ENCODE measurements around the gene ELOF1.
A peak's percentile ranks its signal among the peaks of the same experiment; 100 is the strongest.
"Not testable (repeated sequence)": the region's sequence is repeated elsewhere in the genome, so short reads cannot be mapped to it uniquely, and the experiment has no call there.

Gene ELOF1

DNA sequence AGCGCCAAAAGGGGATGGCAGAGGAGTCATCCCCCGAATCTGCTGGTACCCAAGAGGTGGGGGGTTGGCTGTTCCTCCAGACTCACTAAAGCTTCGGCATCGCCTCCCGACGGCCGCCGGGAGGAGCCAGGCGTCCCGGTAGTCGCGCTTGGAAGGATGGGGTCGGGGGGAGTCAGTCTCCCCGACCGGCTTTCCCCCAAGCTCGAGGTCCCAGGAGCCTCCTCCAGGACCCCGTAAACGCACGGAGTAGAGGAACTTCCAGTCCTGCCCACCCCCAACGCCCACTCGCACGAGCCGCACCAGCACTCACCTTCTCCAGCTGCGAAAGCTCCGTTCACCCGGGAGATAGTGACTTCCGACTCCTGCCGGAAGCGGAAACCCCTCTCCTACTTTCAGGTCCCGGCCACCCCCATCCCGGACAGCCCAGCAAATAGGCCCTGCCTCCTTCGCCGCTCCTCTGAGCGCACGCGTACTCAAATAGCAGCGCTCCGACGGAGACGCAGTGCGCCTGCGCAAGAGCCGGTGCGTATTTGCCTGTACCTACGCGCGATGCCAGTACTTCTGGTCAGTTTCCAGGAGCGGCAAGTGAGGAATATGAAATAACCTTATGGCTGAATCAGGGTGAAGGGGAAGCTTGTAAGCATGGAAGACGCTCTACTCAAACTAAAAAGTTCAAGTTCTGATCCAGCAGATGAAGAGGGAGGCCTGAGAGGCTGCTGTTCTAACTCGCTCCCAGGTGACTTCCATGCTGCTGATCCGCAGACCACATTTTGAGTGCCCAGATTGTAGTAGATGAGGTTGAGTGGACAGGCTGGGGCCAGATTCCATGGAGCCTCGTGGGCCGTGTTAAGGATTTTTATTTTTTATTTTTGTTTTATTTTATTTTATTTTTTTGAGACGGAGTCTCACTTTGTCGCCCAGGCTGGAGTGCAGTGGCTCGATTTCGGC is at the start of gene ELOF1:
Gene ELOF1 (minus strand): TSS at position 350 of the 948 bp plus-strand sequence. CDS start 4,883 bp downstream, outside the sequence.
- Histone ChIP-seq H3K4me3 (ENCODE audit: low read length) (peak within 1 kb of the TSS; percentile 93), H3K9me3 (ENCODE audit: control insufficient read depth, low read depth, low read length) (no peaks in the 10 kb centered on the region), H3K27me3 (ENCODE audit: control insufficient read depth, insufficient read depth, low read length) (no peaks in the 10 kb centered on the region), H3K27ac (ENCODE audit: low read length) (peak within 1 kb of the TSS; percentile 70), H3K9ac (ENCODE audit: low read length) (peak within 1 kb of the TSS; percentile 60), H3K36me3 (ENCODE audit: control insufficient read depth, low read depth, low read length) (peaks cover 4% of the 10 kb centered on the region), H3K4me1 (ENCODE audit: control insufficient read depth, low read depth, low read length) (no peaks in the 10 kb centered on the region)

DNA sequence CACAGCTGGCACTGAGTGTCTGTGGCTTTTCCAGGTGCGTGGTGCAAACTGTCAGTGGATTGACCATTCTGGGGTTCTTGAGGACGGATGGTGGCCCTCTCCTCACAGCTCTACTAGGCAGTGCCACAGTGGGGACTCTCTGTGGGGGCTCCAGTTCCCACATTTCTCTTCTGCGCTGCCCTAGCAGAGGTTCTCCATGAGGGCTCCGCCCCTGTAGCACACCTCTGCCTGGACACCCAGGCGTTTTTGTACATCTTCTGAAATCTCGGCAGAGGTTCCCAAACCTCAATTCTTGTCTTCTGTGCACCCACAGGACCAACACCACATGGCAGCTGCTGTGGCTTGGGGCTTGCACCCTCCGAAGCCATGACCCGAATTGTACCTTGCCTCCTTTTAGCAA is 47.5 kb upstream of the ELOF1 start:
- H3K36me3 ChIP-seq (ENCODE audit: control insufficient read depth, low read depth, low read length) = peaks cover 9% of the 10 kb centered on the region
- no peaks in the 10 kb centered on the region for H3K27me3 ChIP-seq (ENCODE audit: control insufficient read depth, insufficient read depth, low read length)
- no peak overlapping the region for H3K4me3 ChIP-seq (ENCODE audit: low read length)
- no peak overlapping the region for H3K9ac ChIP-seq (ENCODE audit: low read length)
- H3K27ac ChIP-seq (ENCODE audit: low read length) = no peak overlapping the region
- H3K9me3 ChIP-seq (ENCODE audit: control insufficient read depth, low read depth, low read length) = peaks cover 6% of the 10 kb centered on the region
- peaks cover 10% of the 10 kb centered on the region for H3K4me1 ChIP-seq (ENCODE audit: control insufficient read depth, low read depth, low read length)

DNA sequence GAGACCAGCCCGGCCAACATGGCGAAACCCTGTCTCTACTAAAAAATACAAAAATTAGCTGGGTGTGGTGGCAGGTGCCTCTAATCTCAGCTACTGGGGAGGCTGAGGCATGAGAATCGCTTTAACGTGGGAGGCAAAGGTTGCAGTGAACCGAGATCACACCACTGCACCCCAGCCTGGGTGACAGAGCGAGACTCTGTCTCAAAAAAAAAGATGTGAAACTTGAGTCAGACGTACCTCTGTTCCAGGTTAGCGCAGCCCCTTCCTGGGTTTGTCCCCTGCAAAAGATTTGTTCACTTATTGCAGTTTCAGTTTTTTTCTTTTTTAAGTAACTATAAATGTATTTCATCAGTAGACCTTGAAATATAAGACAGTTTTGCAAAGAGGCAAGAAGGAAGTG is 40.7 kb upstream of the ELOF1 start:
- H3K9ac ChIP-seq (ENCODE audit: low read length); H3K27ac ChIP-seq (ENCODE audit: low read length); H3K36me3 ChIP-seq (ENCODE audit: control insufficient read depth, low read depth, low read length); H3K9me3 ChIP-seq (ENCODE audit: control insufficient read depth, low read depth, low read length); H3K27me3 ChIP-seq (ENCODE audit: control insufficient read depth, insufficient read depth, low read length); H3K4me3 ChIP-seq (ENCODE audit: low read length); H3K4me1 ChIP-seq (ENCODE audit: control insufficient read depth, low read depth, low read length): not testable (repeated sequence)

DNA sequence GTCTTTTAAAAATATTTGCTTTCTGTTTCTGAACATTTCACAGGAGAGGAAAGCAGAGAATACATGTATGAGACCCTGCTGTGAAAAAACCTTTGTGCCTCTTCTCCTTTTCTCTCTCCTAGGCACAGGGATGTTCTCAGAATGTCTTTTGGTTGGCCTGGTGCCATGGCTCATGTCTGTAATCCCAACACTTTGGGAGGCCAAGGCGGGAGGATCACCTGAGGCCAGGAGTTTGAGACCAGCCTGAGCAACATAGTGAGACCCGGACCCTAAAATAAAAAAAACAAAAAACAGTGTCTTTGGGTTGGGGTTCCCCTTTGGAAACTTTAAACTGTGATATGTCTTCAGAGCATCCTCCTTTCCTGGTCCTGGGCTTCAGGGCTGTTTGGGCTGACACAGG is 39.7 kb upstream of the ELOF1 start:
- H3K36me3 ChIP-seq (ENCODE audit: control insufficient read depth, low read depth, low read length) = no peaks in the 10 kb centered on the region
- no peak overlapping the region for H3K27ac ChIP-seq (ENCODE audit: low read length)
- peaks cover 7% of the 10 kb centered on the region for H3K4me1 ChIP-seq (ENCODE audit: control insufficient read depth, low read depth, low read length)
- H3K9me3 ChIP-seq (ENCODE audit: control insufficient read depth, low read depth, low read length) = no peaks in the 10 kb centered on the region
- H3K27me3 ChIP-seq (ENCODE audit: control insufficient read depth, insufficient read depth, low read length) = no peaks in the 10 kb centered on the region
- peak overlapping the region; percentile 98 for H3K4me3 ChIP-seq (ENCODE audit: low read length)
- peak overlapping the region; percentile 92 for H3K9ac ChIP-seq (ENCODE audit: low read length)

DNA sequence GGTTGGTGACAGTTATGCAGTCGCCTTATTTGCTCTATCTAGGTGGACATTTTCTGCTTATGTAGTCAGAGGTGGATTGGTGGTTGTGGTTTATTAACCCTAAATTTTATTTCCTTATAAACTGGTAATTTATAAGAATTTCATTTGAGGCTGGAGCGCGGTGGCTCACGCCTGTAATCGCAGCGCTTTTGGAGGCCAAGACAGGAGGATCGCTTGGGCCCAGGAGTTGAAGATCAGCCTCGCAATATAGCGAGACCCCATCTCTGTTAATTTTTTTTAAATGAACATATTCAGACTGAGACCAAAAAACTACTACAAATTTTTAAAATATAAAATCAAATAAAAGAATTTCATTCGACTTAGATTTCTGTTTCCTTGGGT is 39.1 kb upstream of the ELOF1 start:
- Histone ChIP-seq H3K4me1 (ENCODE audit: control insufficient read depth, low read depth, low read length) (peaks cover 7% of the 10 kb centered on the region), H3K27me3 (ENCODE audit: control insufficient read depth, insufficient read depth, low read length) (no peaks in the 10 kb centered on the region), H3K9me3 (ENCODE audit: control insufficient read depth, low read depth, low read length) (no peaks in the 10 kb centered on the region), H3K27ac (ENCODE audit: low read length) (peak overlapping the region; percentile 92), H3K9ac (ENCODE audit: low read length) (peak overlapping the region; percentile 92), H3K36me3 (ENCODE audit: control insufficient read depth, low read depth, low read length) (no peaks in the 10 kb centered on the region), H3K4me3 (ENCODE audit: low read length) (peak overlapping the region; percentile 98)

DNA sequence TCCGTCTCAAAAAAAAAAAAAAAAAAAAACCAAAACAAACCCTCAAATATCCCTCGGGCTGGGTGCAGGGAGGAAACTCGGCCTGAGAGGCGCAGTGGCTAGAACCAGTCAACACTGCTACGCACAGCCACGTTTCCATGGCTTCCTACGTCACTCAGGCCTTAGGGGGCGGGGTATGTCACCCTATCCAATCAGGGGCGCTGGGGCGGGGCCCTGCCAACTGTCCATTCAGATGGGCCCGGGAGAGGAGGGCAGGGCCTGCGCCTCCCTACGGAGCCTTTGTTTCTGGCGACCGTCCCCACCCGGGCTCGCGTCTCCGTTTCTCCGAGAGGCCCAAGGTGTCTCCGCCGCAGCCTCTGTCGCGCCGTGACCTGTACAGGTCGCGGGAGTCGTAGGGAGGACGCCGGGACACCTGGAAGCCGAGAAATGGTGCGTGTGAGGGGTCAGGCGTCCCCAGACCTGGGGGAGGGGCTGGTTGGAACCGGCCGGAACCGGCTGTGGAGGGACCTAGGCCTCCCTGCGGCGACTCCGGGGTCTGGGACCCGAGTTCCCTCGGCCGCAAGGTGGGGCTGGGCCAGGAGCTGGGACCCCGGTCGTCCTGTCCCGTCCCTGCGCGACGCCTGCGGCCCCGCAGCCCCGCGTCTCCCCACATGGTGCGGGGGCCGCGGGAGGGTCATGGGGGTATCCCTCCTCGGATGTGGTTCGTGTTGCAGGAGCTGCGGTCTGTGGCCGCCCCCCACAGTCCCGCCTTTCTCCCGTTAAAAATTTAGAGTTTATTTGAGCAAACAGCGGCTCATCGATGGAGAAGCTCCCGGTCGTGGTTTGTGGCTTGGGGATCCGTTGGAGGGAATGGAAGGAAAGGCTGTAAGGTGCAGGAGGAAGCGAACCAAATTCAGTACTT is 38.4 kb upstream of the ELOF1 start, which contains the start of gene ZNF627:
Gene ZNF627 (plus strand): TSS at position 282 of the 901 bp plus-strand sequence. CDS start 145 bp downstream, at position 427.
- Histone ChIP-seq H3K4me3 (ENCODE audit: low read length) (peak within 1 kb of the TSS; percentile 98), H3K4me1 (ENCODE audit: control insufficient read depth, low read depth, low read length) (peaks cover 4% of the 10 kb centered on the region), H3K36me3 (ENCODE audit: control insufficient read depth, low read depth, low read length) (no peaks in the 10 kb centered on the region), H3K9me3 (ENCODE audit: control insufficient read depth, low read depth, low read length) (no peaks in the 10 kb centered on the region), H3K27me3 (ENCODE audit: control insufficient read depth, insufficient read depth, low read length) (no peaks in the 10 kb centered on the region), H3K27ac (ENCODE audit: low read length) (peak within 1 kb of the TSS; percentile 92), H3K9ac (ENCODE audit: low read length) (peak within 1 kb of the TSS; percentile 92)

DNA sequence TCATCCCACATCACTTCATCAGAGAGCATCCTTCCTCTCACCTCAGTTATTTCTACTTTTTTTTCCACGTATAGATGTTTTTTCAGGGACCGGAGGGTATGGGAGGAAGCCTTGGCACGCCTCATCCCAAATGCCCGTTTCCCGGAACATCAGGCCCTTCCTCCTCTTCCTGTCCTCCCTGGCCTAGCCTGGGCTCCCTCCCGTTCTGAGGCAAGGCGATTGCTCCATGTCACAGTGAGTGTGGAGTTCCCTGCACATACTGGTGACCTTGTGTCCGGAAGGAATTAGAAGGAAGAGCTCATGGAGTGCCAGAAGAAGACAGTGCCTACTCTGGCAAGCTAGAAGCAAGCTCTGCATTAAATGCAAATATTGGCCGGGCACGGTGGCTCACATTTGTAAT is 37.1 kb upstream of the ELOF1 start:
- Histone ChIP-seq H3K27ac (ENCODE audit: low read length) (no peak overlapping the region), H3K9ac (ENCODE audit: low read length) (no peak overlapping the region), H3K9me3 (ENCODE audit: control insufficient read depth, low read depth, low read length) (no peaks in the 10 kb centered on the region), H3K36me3 (ENCODE audit: control insufficient read depth, low read depth, low read length) (no peaks in the 10 kb centered on the region), H3K4me1 (ENCODE audit: control insufficient read depth, low read depth, low read length) (no peaks in the 10 kb centered on the region), H3K27me3 (ENCODE audit: control insufficient read depth, insufficient read depth, low read length) (no peaks in the 10 kb centered on the region), H3K4me3 (ENCODE audit: low read length) (no peak overlapping the region)

DNA sequence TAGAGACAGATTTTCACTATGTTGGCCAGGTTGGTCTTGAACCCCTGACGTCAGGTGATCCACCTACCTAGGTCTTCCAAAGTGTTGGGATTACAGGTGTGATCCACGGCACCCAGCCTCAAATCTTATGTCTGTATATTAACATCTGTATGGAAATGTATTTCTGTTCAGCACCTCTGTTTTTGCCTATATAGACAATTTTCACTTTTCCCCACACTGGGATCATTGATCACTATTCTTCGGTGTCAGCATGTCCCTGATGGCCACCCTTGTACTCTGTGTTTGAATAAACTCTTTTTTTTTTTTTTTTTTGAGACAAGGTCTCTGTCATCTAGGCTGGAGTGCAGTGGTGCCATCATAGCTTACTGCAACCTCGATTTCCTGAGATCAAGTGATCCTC is 35.1 kb upstream of the ELOF1 start:
- Histone ChIP-seq H3K9me3 (ENCODE audit: control insufficient read depth, low read depth, low read length) (no peaks in the 10 kb centered on the region), H3K9ac (ENCODE audit: low read length) (no peak overlapping the region), H3K27me3 (ENCODE audit: control insufficient read depth, insufficient read depth, low read length) (no peaks in the 10 kb centered on the region), H3K36me3 (ENCODE audit: control insufficient read depth, low read depth, low read length) (no peaks in the 10 kb centered on the region), H3K4me3 (ENCODE audit: low read length) (no peak overlapping the region), H3K4me1 (ENCODE audit: control insufficient read depth, low read depth, low read length) (no peaks in the 10 kb centered on the region), H3K27ac (ENCODE audit: low read length) (no peak overlapping the region)

DNA sequence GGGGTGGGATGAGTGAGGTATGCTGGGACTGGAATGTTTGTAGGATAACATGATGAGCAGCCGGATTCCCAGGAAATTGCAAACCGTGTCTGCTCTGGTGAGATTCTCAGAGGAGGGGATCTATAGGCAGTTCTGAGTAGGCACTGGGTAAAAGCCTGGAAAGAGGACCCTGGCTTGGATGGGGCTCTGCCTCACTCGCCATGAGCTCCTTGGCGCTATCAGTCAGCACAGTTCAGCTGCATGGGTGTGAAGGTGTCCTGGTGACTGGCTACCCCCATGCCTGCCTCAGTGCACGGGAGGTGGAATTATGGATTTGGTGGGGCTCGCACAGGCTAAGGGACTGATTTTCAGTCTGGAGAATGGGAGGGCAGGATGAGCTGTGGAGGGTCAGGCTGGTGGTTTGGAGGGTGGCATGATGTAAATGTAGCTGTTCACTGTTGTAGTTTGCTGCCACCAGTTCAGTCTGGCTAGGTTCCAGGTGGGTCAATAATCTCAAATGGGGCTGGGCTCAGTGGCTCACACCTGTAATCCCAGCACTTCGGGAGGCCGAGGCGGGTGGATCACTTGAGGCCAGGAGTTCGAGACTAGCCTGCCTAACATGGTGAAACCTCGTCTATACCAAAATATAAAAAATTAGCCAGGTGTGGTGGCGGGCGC is 29.1 kb upstream of the ELOF1 start:
- Histone ChIP-seq H3K27ac (ENCODE audit: low read length) (no peak overlapping the region), H3K9ac (ENCODE audit: low read length) (no peak overlapping the region), H3K27me3 (ENCODE audit: control insufficient read depth, insufficient read depth, low read length) (no peaks in the 10 kb centered on the region), H3K4me1 (ENCODE audit: control insufficient read depth, low read depth, low read length) (no peaks in the 10 kb centered on the region), H3K4me3 (ENCODE audit: low read length) (no peak overlapping the region), H3K9me3 (ENCODE audit: control insufficient read depth, low read depth, low read length) (no peaks in the 10 kb centered on the region), H3K36me3 (ENCODE audit: control insufficient read depth, low read depth, low read length) (no peaks in the 10 kb centered on the region)

DNA sequence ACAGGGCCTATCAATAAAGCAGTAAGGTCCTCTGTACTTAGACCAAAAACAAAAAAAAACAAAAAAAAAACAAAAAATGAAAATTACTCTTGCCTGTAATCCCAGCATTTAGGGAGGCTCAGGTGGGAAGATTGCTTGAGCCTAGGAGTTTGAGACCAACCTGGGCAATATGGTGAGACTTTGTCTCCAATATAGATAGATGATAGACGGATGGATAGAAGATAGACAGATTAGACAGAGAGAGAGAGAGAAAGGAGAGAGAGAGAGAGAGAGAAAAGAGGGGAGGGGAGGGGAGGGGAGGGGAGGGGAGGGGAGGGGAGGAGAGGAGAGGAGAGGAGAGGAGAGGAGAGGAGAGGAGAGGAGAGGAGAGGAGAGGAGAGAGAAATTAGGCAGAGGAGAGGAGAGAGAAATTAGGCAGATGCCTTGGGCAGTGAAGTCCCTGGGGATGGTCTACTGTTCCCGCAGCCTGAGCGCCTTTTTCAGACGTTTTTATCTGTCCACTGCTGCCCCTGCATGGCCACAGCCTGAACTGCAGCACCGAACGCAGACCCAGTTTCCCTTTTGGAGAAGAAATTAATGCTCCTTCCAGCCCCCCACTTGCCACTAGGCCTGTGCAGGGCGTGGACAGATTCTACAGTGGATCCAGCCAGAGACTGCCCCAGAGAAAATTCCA is 28.4 kb upstream of the ELOF1 start:
- Histone ChIP-seq H3K9me3 (ENCODE audit: control insufficient read depth, low read depth, low read length) (no peaks in the 10 kb centered on the region), H3K27ac (ENCODE audit: low read length) (no peak overlapping the region), H3K27me3 (ENCODE audit: control insufficient read depth, insufficient read depth, low read length) (no peaks in the 10 kb centered on the region), H3K4me3 (ENCODE audit: low read length) (no peak overlapping the region), H3K9ac (ENCODE audit: low read length) (no peak overlapping the region), H3K4me1 (ENCODE audit: control insufficient read depth, low read depth, low read length) (no peaks in the 10 kb centered on the region), H3K36me3 (ENCODE audit: control insufficient read depth, low read depth, low read length) (no peaks in the 10 kb centered on the region)

DNA sequence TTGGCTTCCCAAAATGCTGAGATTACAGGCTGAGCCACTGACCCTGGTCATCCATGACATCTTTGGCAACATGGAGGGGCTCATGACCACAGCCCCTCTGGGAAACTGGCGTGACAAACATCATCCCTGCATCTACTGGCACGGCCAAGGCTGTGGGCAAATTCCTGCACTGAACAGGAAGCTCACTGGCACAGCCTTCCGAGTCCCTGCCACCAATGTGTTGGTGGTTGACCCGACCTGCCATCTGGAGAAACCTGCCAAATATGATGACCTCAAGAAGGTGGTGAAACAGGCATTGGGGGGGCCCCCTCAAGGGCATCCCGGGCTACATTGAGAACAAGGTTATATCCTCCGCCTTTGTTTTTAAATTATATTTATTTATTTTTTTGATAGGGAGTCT is 27.3 kb upstream of the ELOF1 start:
- Histone ChIP-seq H3K36me3 (ENCODE audit: control insufficient read depth, low read depth, low read length) (no peaks in the 10 kb centered on the region), H3K9me3 (ENCODE audit: control insufficient read depth, low read depth, low read length) (no peaks in the 10 kb centered on the region), H3K27ac (ENCODE audit: low read length) (no peak overlapping the region), H3K4me3 (ENCODE audit: low read length) (no peak overlapping the region), H3K27me3 (ENCODE audit: control insufficient read depth, insufficient read depth, low read length) (no peaks in the 10 kb centered on the region), H3K4me1 (ENCODE audit: control insufficient read depth, low read depth, low read length) (no peaks in the 10 kb centered on the region), H3K9ac (ENCODE audit: low read length) (no peak overlapping the region)

Data from iPS-18a (cell line).